Keratinocyte (primary cell): ENCODE data around the gene SLC9A2. TPM values are rescaled to one million over a fixed set of nuclear protein-coding genes. Genes with fewer than 3 reads are reported as not detected.

Experiments used
- DNase-seq: peaks from one replicate; pipeline ENCODE4 v3.0.0-alpha.2; 2011; ENCODE audit warnings: low read depth, missing footprints, low spot score
- FAIRE-seq: peaks from 2 replicates; lab custom pipeline; 2011; peaks lifted over from hg19 to GRCh38; lab: Jason Lieb, UNC
- H2AFZ ChIP-seq: 2 replicates; pipeline ENCODE4 v1.6.0; 2012; ENCODE audit warnings: low read length, control low read depth, inconsistent platforms; ENCODE audit not compliant: control insufficient read depth
- H3K27ac ChIP-seq: 2 replicates; pipeline ENCODE4 v1.5.1; 2011; ENCODE audit warnings: low read length; ENCODE audit not compliant: control insufficient read depth, insufficient read depth
- H3K27me3 ChIP-seq: 3 replicates; pipeline ENCODE4 v1.6.0; 2011; ENCODE audit warnings: low read length; ENCODE audit not compliant: control insufficient read depth, insufficient read depth; ENCODE audit errors: extremely low read depth
- H3K36me3 ChIP-seq, 2 experiments: 2 replicates in 1 of 2; 3 replicates in 1 of 2; pipeline ENCODE4 v1.5.1; 2011; ENCODE audit warnings: low read length in 2 of 2, mild to moderate bottlenecking in 1 of 2; ENCODE audit not compliant: control insufficient read depth in 2 of 2, insufficient read depth in 2 of 2; ENCODE audit errors: extremely low read depth in 1 of 2
- H3K4me1 ChIP-seq: 3 replicates; pipeline ENCODE4 v1.5.1; 2011; ENCODE audit warnings: low read length; ENCODE audit not compliant: control insufficient read depth, insufficient read depth; ENCODE audit errors: extremely low read depth
- H3K4me2 ChIP-seq: 3 replicates; pipeline ENCODE4 v1.6.0; 2011; ENCODE audit warnings: low read depth, low read length; ENCODE audit not compliant: control insufficient read depth, insufficient read depth; ENCODE audit errors: extremely low read depth
- H3K4me3 ChIP-seq, 3 experiments: fragments of 200-600 bp in 1 of 3; sonication (generic) in 1 of 3; 2 replicates in 2 of 3; 3 replicates in 1 of 3; pipeline ENCODE4 v1.5.1; 2011 to 2016; ENCODE audit warnings: low read length in 3 of 3, mild to moderate bottlenecking in 3 of 3, control low read depth in 2 of 3, inconsistent platforms in 1 of 3, low read depth in 1 of 3, mixed read lengths in 1 of 3, mixed run types in 1 of 3, moderate library complexity in 1 of 3; ENCODE audit not compliant: control insufficient read depth in 2 of 3, insufficient read depth in 2 of 3; ENCODE audit errors: extremely low read depth in 1 of 3
- H3K79me2 ChIP-seq: 2 replicates; pipeline ENCODE4 v1.6.0; 2012; ENCODE audit warnings: low read length; ENCODE audit not compliant: control insufficient read depth, insufficient read depth
- H3K9ac ChIP-seq: 3 replicates; pipeline ENCODE4 v1.6.0; 2011; ENCODE audit warnings: low read length; ENCODE audit not compliant: control insufficient read depth, insufficient read depth; ENCODE audit errors: extremely low read depth
- H3K9me1 ChIP-seq: 3 replicates; pipeline ENCODE4 v1.6.0; 2011; ENCODE audit warnings: low read length; ENCODE audit not compliant: control insufficient read depth, insufficient read depth; ENCODE audit errors: extremely low read depth
- H3K9me3 ChIP-seq: 2 replicates; pipeline ENCODE4 v1.5.1; 2012; ENCODE audit warnings: low read depth, low read length; ENCODE audit not compliant: control insufficient read depth
- H4K20me1 ChIP-seq: 3 replicates; pipeline ENCODE4 v1.6.0; 2011; ENCODE audit warnings: low read length; ENCODE audit not compliant: control insufficient read depth, insufficient read depth; ENCODE audit errors: extremely low read depth
- EZH2 ChIP-seq: IDR thresholded peaks from one replicate; pipeline ENCODE4 v1.6.1; 2012; ENCODE audit warnings: inconsistent platforms, mild to moderate bottlenecking, low read length, moderate library complexity
- dilution Hi-C: fragments of 300-500 bp; cut with MboI; formaldehyde crosslinking; loops from one replicate; pipeline ENCODE4 v1.7.0; 2020; ENCODE audit warnings: low sequenced_read_pairs; ENCODE audit not compliant: extremely low pct_ligation_motif_present
- polyA plus RNA-seq, 5 experiments: library from polyadenylated mRNA; depleted of rRNA in 3 of 5; stranded (reverse) in 3 of 5; stranded (forward) in 1 of 5; unstranded in 1 of 5; fragments of >200 nt; gene quantifications; 1 replicate in 1 of 5; 2 replicates in 3 of 5; 3 replicates in 1 of 5; pipeline versions ENCODE4 v1.2.1 to v1.2.3, GENCODE V29; 2011 to 2012; ENCODE audit warnings: missing spikeins in 2 of 5, low read depth in 1 of 5, low replicate concordance in 1 of 5
- TF ChIP-seq, protein P1 (sequence below), 3 experiments: IDR thresholded peaks in 1 of 3; conservative IDR thresholded peaks in 1 of 3; optimal IDR thresholded peaks in 1 of 3; 2 replicates in 2 of 3; 3 replicates in 1 of 3; pipeline versions ENCODE3 to v1.5.1; 2011; ENCODE audit warnings: low read length in 3 of 3, mild to moderate bottlenecking in 3 of 3, moderate library complexity in 2 of 3, control low read depth in 1 of 3, inconsistent platforms in 1 of 3; ENCODE audit not compliant: insufficient read depth in 2 of 3; ENCODE audit errors: extremely low read depth in 1 of 3

SLC9A2 gene
- polyA plus RNA-seq, 1 donor (not counting 4 experiments of a cell fraction or from before 2014, with no cell fraction given) = 0.13 TPM

DNA sequence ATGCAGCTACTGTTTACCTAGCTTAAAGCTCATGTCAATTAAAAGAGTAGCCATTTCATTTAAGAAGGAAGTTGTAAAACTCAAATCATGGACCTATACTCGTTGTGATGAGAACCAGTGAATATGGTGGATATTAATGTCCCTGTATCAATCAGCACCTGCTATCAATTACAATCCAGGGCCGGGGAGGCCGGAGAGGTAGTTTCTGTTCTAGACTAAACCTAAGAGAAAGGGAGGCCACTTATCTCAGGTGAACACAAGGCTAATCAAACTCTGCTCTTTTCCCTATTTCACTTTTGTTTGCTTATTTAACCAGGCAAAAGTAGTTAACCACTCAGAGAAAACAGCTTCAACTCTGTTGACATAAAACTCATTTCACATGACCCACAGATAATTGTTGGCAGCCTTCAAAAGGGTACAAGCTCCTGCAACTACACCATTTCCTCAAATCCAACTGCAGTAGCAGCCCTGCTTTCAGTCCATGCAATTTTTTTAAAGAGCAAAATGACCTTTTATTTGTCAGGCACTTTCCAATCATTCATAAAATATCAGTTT, 27.8 kb upstream of the SLC9A2 start:
- Histone ChIP-seq H3K36me3 (no peaks in the 10 kb centered on the region), H3K9me1 (no peaks in the 10 kb centered on the region), H3K27me3 (no peaks in the 10 kb centered on the region), H3K4me1 (peaks cover under 1% of the 10 kb centered on the region), H3K9ac (no peak overlapping the region), H3K4me2 (no peak overlapping the region), H2AFZ (no peak overlapping the region), H3K27ac (no peak overlapping the region), H3K4me3 (no peak overlapping the region), H3K9me3 (no peaks in the 10 kb centered on the region), H3K79me2 (no peaks in the 10 kb centered on the region), H4K20me1 (no peaks in the 10 kb centered on the region)
- DNase-seq (no peak), FAIRE-seq (no peak)
- no peak for TF ChIP-seq EZH2
- TF ChIP-seq, protein P1, sequence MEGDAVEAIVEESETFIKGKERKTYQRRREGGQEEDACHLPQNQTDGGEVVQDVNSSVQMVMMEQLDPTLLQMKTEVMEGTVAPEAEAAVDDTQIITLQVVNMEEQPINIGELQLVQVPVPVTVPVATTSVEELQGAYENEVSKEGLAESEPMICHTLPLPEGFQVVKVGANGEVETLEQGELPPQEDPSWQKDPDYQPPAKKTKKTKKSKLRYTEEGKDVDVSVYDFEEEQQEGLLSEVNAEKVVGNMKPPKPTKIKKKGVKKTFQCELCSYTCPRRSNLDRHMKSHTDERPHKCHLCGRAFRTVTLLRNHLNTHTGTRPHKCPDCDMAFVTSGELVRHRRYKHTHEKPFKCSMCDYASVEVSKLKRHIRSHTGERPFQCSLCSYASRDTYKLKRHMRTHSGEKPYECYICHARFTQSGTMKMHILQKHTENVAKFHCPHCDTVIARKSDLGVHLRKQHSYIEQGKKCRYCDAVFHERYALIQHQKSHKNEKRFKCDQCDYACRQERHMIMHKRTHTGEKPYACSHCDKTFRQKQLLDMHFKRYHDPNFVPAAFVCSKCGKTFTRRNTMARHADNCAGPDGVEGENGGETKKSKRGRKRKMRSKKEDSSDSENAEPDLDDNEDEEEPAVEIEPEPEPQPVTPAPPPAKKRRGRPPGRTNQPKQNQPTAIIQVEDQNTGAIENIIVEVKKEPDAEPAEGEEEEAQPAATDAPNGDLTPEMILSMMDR (optimal IDR thresholded peaks at IDR 0.05 in 1 of 3, IDR thresholded peaks at IDR 0.05 in 1 of 3, conservative IDR thresholded peaks at IDR 0.05 in 1 of 3; ENCODE audit: extremely low read depth in 1 of 3, insufficient read depth in 2 of 3, low read length in 3 of 3) = no peak
- dilution Hi-C loops = loop anchor here (25.0 kb wide), 1 partner anchor 129 kb away; the partner anchor contains the start of gene SLC9A4

DNA sequence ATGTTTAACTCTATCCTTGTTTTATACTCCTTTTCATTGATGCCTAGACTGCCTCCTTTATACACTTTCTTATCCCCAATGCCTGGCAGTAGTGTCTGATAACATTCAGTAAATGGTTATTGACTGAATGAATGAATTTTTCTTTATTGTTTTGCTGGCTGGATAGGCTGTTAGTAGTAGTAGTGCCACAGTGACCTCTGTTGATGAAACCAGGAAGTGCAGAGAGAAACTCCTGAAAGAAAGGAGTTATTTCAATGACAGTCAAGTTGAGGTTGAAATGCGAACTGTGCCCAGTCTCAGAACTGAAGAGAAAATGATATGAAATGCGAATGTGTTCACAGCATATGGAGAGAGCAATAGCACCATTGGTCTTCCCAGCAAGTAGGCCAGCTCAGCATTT, 26.8 kb upstream of the SLC9A2 start:
- no peak for DNase-seq
- no peak for FAIRE-seq
- Histone ChIP-seq H3K9ac (no peak overlapping the region), H3K36me3 (no peaks in the 10 kb centered on the region), H3K4me2 (no peak overlapping the region), H3K9me1 (no peaks in the 10 kb centered on the region), H3K4me3 (no peak overlapping the region), H4K20me1 (no peaks in the 10 kb centered on the region), H3K27ac (no peak overlapping the region), H3K79me2 (no peaks in the 10 kb centered on the region), H2AFZ (no peak overlapping the region), H3K4me1 (no peaks in the 10 kb centered on the region), H3K27me3 (no peaks in the 10 kb centered on the region), H3K9me3 (no peaks in the 10 kb centered on the region)
- TF ChIP-seq, protein P1 (optimal IDR thresholded peaks at IDR 0.05 in 1 of 3, IDR thresholded peaks at IDR 0.05 in 1 of 3, conservative IDR thresholded peaks at IDR 0.05 in 1 of 3; ENCODE audit: extremely low read depth in 1 of 3, insufficient read depth in 2 of 3, low read length in 3 of 3) = peak; percentile 37 to 68 (median 66)
- no peak for TF ChIP-seq EZH2
- dilution Hi-C loops = loop anchor here (25.0 kb wide), 1 partner anchor 130 kb away; the partner anchor contains the start of gene SLC9A4
